H1 (cell line): ENCODE results near the gene FBXO28.

Experiments
- ASH2L ChIP-seq: fragments of 200-600, 300-600 bp; sonication (generic); IDR thresholded peaks from one replicate; pipeline ENCODE4 v1.7.1; 2017; ENCODE audit warnings: low read length
- CHD1 ChIP-seq: IDR thresholded peaks from 2 replicates; pipeline ENCODE4 v1.6.1; 2012; ENCODE audit warnings: low read depth, low read length, improper control_type of control experiment
- EP300 ChIP-seq, 2 experiments: IDR thresholded peaks; 1 replicate in 1 of 2; 2 replicates in 1 of 2; pipeline ENCODE4 v1.6.1; 2011 to 2012; ENCODE audit warnings: low read depth in 2 of 2, low read length in 2 of 2, mild to moderate bottlenecking in 2 of 2, borderline replicate concordance in 1 of 2, inconsistent platforms in 1 of 2, moderate library complexity in 1 of 2
- EZH2 ChIP-seq: fragments of 200-600 bp; sonication (generic); IDR thresholded peaks from 2 replicates; pipeline ENCODE4 v1.7.1; 2012; ENCODE audit warnings: low read depth, mild to moderate bottlenecking, moderate library complexity, low read length, inconsistent platforms; ENCODE audit not compliant: severe bottlenecking
- NANOG ChIP-seq: IDR thresholded peaks from 2 replicates; pipeline ENCODE4 v1.6.1; 2011; ENCODE audit warnings: low read length, low read depth, mild to moderate bottlenecking, inconsistent platforms; ENCODE audit not compliant: insufficient read depth, poor library complexity, severe bottlenecking
- POU5F1 ChIP-seq: IDR thresholded peaks from 2 replicates; pipeline ENCODE4 v1.6.1; 2011; ENCODE audit warnings: low read depth, mild to moderate bottlenecking, low read length, moderate library complexity
- RAD21 ChIP-seq, 2 experiments: IDR thresholded peaks in 1 of 2; conservative IDR thresholded peaks in 1 of 2; 2 replicates each; pipeline ENCODE4 v1.6.1; 2011; ENCODE audit warnings: low read depth in 2 of 2, low read length in 2 of 2, improper control_type of control experiment in 1 of 2, inconsistent platforms in 1 of 2, mild to moderate bottlenecking in 1 of 2, moderate library complexity in 1 of 2
- RBBP5 ChIP-seq: IDR thresholded peaks from 2 replicates; pipeline ENCODE4 v1.7.1; 2012; ENCODE audit warnings: low read depth, mild to moderate bottlenecking, inconsistent platforms, low read length, moderate library complexity, borderline replicate concordance
- SIN3A ChIP-seq, 2 experiments: IDR thresholded peaks in 1 of 2; conservative IDR thresholded peaks in 1 of 2; 2 replicates each; pipeline ENCODE4 v1.6.1; 2011 to 2012; ENCODE audit warnings: low read length in 2 of 2, improper control_type of control experiment in 1 of 2, low read depth in 1 of 2, mild to moderate bottlenecking in 1 of 2
- TBP ChIP-seq: IDR thresholded peaks from 2 replicates; pipeline ENCODE4 v1.6.1; 2011; ENCODE audit warnings: low read depth, low read length, improper control_type of control experiment
- YY1 ChIP-seq: IDR thresholded peaks from 2 replicates; pipeline ENCODE4 v1.6.1; 2011; ENCODE audit warnings: low read depth, mild to moderate bottlenecking, low read length
- TF ChIP-seq, protein P1 (sequence below), 3 experiments: IDR thresholded peaks; 1 replicate in 2 of 3; 2 replicates in 1 of 3; pipeline versions ENCODE4 v1.5.1 to v1.6.1; 2011; ENCODE audit warnings: low read length in 3 of 3, mild to moderate bottlenecking in 3 of 3, inconsistent platforms in 2 of 3, low read depth in 1 of 3, moderate library complexity in 1 of 3; ENCODE audit not compliant: insufficient read depth in 1 of 3; ENCODE audit errors: control extremely low read depth in 1 of 3
- TF ChIP-seq, protein P2 (sequence below): IDR thresholded peaks from 2 replicates; pipeline ENCODE4 v1.6.1; 2011; ENCODE audit warnings: low read length, improper control_type of control experiment

DNA sequence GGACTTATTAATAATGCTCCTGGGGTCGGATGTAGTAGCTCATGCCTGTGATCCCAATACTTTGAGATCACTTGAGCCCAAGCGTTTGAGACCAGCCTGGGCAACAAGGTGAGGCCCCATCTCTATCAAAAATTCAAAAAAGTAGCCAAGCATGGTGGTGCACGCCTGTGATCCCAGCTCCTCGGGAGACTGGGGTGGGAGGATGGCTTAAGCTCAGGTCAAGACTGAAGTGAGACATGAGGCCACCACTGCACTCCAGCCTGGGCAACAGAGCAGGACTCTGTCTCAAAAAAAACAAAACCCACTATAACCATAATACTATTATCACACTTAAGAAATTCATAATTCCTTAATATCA is 67.5 kb downstream of the FBXO28 start:
- TF ChIP-seq TBP (no peak), POU5F1 (no peak), ASH2L (no peak), RAD21 (IDR thresholded peaks at IDR 0.05 in 1 of 2, conservative IDR thresholded peaks at IDR 0.05 in 1 of 2; ENCODE audit: low read depth in 2 of 2, low read length in 2 of 2) (no peak), NANOG (no peak), RBBP5 (no peak), EZH2 (no peak), EP300 (IDR thresholded peaks at IDR 0.05; ENCODE audit: borderline replicate concordance in 1 of 2, low read depth in 2 of 2, low read length in 2 of 2) (no peak), YY1 (no peak), CHD1 (no peak), SIN3A (conservative IDR thresholded peaks at IDR 0.05 in 1 of 2, IDR thresholded peaks at IDR 0.05 in 1 of 2; ENCODE audit: low read depth in 1 of 2, low read length in 2 of 2) (no peak)
- TF ChIP-seq, protein P1, sequence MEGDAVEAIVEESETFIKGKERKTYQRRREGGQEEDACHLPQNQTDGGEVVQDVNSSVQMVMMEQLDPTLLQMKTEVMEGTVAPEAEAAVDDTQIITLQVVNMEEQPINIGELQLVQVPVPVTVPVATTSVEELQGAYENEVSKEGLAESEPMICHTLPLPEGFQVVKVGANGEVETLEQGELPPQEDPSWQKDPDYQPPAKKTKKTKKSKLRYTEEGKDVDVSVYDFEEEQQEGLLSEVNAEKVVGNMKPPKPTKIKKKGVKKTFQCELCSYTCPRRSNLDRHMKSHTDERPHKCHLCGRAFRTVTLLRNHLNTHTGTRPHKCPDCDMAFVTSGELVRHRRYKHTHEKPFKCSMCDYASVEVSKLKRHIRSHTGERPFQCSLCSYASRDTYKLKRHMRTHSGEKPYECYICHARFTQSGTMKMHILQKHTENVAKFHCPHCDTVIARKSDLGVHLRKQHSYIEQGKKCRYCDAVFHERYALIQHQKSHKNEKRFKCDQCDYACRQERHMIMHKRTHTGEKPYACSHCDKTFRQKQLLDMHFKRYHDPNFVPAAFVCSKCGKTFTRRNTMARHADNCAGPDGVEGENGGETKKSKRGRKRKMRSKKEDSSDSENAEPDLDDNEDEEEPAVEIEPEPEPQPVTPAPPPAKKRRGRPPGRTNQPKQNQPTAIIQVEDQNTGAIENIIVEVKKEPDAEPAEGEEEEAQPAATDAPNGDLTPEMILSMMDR (IDR thresholded peaks at IDR 0.05; ENCODE audit: control extremely low read depth in 1 of 3, insufficient read depth in 1 of 3, low read depth in 1 of 3, low read length in 3 of 3), result no peak
- TF ChIP-seq, protein P2, sequence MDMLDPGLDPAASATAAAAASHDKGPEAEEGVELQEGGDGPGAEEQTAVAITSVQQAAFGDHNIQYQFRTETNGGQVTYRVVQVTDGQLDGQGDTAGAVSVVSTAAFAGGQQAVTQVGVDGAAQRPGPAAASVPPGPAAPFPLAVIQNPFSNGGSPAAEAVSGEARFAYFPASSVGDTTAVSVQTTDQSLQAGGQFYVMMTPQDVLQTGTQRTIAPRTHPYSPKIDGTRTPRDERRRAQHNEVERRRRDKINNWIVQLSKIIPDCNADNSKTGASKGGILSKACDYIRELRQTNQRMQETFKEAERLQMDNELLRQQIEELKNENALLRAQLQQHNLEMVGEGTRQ, result no peak
